Measurements from ENCODE around the gene FRAS1.

DNA sequence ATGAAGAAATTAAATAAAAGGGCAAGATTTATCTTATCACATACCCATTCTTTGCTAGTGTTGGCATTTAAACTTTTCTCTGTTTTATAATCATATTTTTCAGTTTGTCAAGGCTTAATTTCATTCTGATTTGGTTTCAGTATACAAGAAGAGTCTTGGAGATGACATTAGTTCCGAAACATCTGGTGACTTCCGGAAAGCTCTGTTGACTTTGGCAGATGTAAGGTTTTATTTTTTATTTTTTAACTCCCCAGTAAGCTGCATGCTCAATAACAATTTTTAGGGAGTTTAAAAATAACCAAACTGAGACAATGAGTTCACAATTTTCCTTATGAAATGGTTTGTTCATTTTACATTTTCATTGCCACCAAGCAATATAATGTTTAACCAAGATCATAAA is 534.3 kb downstream of the FRAS1 start:
- TF ChIP-seq, protein P1, sequence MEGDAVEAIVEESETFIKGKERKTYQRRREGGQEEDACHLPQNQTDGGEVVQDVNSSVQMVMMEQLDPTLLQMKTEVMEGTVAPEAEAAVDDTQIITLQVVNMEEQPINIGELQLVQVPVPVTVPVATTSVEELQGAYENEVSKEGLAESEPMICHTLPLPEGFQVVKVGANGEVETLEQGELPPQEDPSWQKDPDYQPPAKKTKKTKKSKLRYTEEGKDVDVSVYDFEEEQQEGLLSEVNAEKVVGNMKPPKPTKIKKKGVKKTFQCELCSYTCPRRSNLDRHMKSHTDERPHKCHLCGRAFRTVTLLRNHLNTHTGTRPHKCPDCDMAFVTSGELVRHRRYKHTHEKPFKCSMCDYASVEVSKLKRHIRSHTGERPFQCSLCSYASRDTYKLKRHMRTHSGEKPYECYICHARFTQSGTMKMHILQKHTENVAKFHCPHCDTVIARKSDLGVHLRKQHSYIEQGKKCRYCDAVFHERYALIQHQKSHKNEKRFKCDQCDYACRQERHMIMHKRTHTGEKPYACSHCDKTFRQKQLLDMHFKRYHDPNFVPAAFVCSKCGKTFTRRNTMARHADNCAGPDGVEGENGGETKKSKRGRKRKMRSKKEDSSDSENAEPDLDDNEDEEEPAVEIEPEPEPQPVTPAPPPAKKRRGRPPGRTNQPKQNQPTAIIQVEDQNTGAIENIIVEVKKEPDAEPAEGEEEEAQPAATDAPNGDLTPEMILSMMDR (IDR thresholded peaks at IDR 0.05): no peak
- TF ChIP-seq POLR2A (IDR thresholded peaks at IDR 0.05): no peak

Measured in uterus (tissue), 2 donors.